GM12878 (cell line): ENCODE measurements around the gene FANCI. TPM values are rescaled to one million over a fixed set of nuclear protein-coding genes. Genes with fewer than 3 reads are reported as not detected.

ENCODE experiments used
- ATAC-seq: fragments of 200-7000 bp; cut with Tn5 transposase; 3 replicates; pipeline ENCODE4 v1.9.1; 2020; ENCODE audit warnings: mild to moderate bottlenecking, moderate library complexity
- BruUV-seq: library from RNA; stranded (reverse); fragments of 400-500 nt; replicated peaks from 2 replicates; lab custom pipeline; 2021; lab: Mats Ljungman, UMichigan
- CTCF ChIA-PET: fragments of 300-600 bp; sonication (Branson Sonifier 250); formaldehyde crosslinking; extraction: SDS; loops from one replicate; lab custom pipeline; 2021; ENCODE audit warnings: inconsistent platforms; lab: Yijun Ruan, JAX
- POLR2A ChIA-PET: fragments of 350-600 bp; formaldehyde crosslinking; extraction: SDS; loops from one replicate; lab custom pipeline; 2021; ENCODE audit warnings: inconsistent platforms; lab: Charles Lee
- RAD21 ChIA-PET: fragments of 300-600 bp; sonication (Branson Sonifier 250); formaldehyde crosslinking; loops from one replicate; lab custom pipeline; 2023; ENCODE audit warnings: antibody characterized with exemption; ENCODE audit not compliant: unreplicated experiment; lab: Charles Lee
- SMC1A ChIA-PET: fragments of 300-600 bp; sonication (Branson Sonifier 250); formaldehyde crosslinking; loops from one replicate; lab custom pipeline; 2023; ENCODE audit not compliant: unreplicated experiment, uncharacterized antibody; lab: Charles Lee
- DNase-seq: peaks from one replicate; pipeline ENCODE4 v3.0.0-alpha.2; 2011; ENCODE audit warnings: low read depth, low spot score
- FAIRE-seq: peaks from 3 replicates; lab custom pipeline; 2011; peaks lifted over from hg19 to GRCh38; lab: Jason Lieb, UNC
- H2AFZ ChIP-seq: 2 replicates; pipeline ENCODE4 v1.6.0; 2011; ENCODE audit warnings: low read depth, low read length, control low read depth; ENCODE audit not compliant: control insufficient read depth
- H3K27ac ChIP-seq: 2 replicates; pipeline ENCODE4 v1.5.1; 2011; ENCODE audit warnings: control low read depth; ENCODE audit not compliant: control insufficient read depth, insufficient read depth
- H3K27me3 ChIP-seq, 2 experiments: replicated peaks in 1 of 2; 2 replicates each; pipeline versions ENCODE4 v1.6.0 to v1.6.1; 2011; ENCODE audit warnings: low read length in 1 of 2; ENCODE audit not compliant: control insufficient read depth in 2 of 2, insufficient read depth in 2 of 2
- H3K36me3 ChIP-seq, 2 experiments: 2 replicates each; pipeline ENCODE4 v1.5.1; 2011; ENCODE audit warnings: low read length in 1 of 2; ENCODE audit not compliant: control insufficient read depth in 2 of 2, insufficient read depth in 2 of 2
- H3K4me1 ChIP-seq: 2 replicates; pipeline ENCODE4 v1.6.1; 2011; ENCODE audit warnings: mild to moderate bottlenecking, low read length, moderate library complexity, mixed read lengths; ENCODE audit not compliant: control insufficient read depth, insufficient read depth
- H3K4me2 ChIP-seq: 2 replicates; pipeline ENCODE4 v1.6.0; 2011; ENCODE audit warnings: control low read depth; ENCODE audit not compliant: control insufficient read depth, insufficient read depth
- H3K4me3 ChIP-seq: fragments of 200-600 bp; sonication (generic); 2 replicates; pipeline ENCODE4 v1.5.1; 2016
- H3K79me2 ChIP-seq: 2 replicates; pipeline ENCODE4 v1.6.0; 2011; ENCODE audit warnings: low read length; ENCODE audit not compliant: control insufficient read depth, insufficient read depth
- H3K9ac ChIP-seq: 2 replicates; pipeline ENCODE4 v1.8.0; 2011; ENCODE audit warnings: low read length, control low read depth, mixed read lengths; ENCODE audit not compliant: control insufficient read depth, insufficient read depth
- H3K9me3 ChIP-seq: replicated peaks from 3 replicates; pipeline ENCODE4 v1.5.1; 2011; ENCODE audit warnings: mild to moderate bottlenecking, low read length; ENCODE audit not compliant: control insufficient read depth, insufficient read depth
- H4K20me1 ChIP-seq: 2 replicates; pipeline ENCODE4 v1.6.0; 2011; ENCODE audit not compliant: control insufficient read depth, insufficient read depth
- BHLHE40 ChIP-seq, 2 experiments: fragments of 450-650 bp in 1 of 2; IDR thresholded peaks; 2 replicates each; pipeline ENCODE4 v1.6.1; 2011 to 2017; ENCODE audit warnings: low read depth in 2 of 2, borderline replicate concordance in 1 of 2, improper control_type of control experiment in 1 of 2, low read length in 1 of 2, mild to moderate bottlenecking in 1 of 2
- BRCA1 ChIP-seq: IDR thresholded peaks from 2 replicates; pipeline ENCODE4 v1.6.1; 2011; ENCODE audit warnings: low read depth, low read length, improper control_type of control experiment
- CHD2 ChIP-seq: IDR thresholded peaks from 2 replicates; pipeline ENCODE4 v1.6.1; 2011; ENCODE audit warnings: low read depth, low read length, improper control_type of control experiment, borderline replicate concordance
- E2F8 ChIP-seq: fragments of 450-650 bp; IDR thresholded peaks from 2 replicates; pipeline ENCODE4 v1.6.1; 2018; ENCODE audit warnings: mild to moderate bottlenecking, low read depth, moderate library complexity; ENCODE audit not compliant: partially characterized antibody
- MEF2A ChIP-seq: IDR thresholded peaks from 2 replicates; pipeline ENCODE4 v1.6.1; 2011; ENCODE audit warnings: low read depth, mild to moderate bottlenecking, low read length, moderate library complexity; ENCODE audit not compliant: insufficient read depth
- NFXL1 ChIP-seq: fragments of 450-650 bp; IDR thresholded peaks from 2 replicates; pipeline ENCODE4 v1.6.1; 2017; ENCODE audit warnings: antibody characterized with exemption, mild to moderate bottlenecking, borderline replicate concordance
- SREBF1 ChIP-seq: IDR thresholded peaks from 2 replicates; pipeline ENCODE4 v1.6.1; 2012; ENCODE audit warnings: mild to moderate bottlenecking, low read length
- SUZ12 ChIP-seq: fragments of 200-600 bp; sonication (generic); IDR thresholded peaks from one replicate; pipeline ENCODE4 v1.6.1; 2018; ENCODE audit warnings: antibody characterized with exemption, mild to moderate bottlenecking; ENCODE audit not compliant: unreplicated experiment
- ZNF24 ChIP-seq: fragments of 450-650 bp; IDR thresholded peaks from 2 replicates; pipeline ENCODE4 v1.6.1; 2017; ENCODE audit warnings: antibody characterized with exemption, mild to moderate bottlenecking
- WGBS: methylation state at CpG from one replicate; pipeline ENCODE4 v1.1.6; 2016; ENCODE audit warnings: low lambda C conversion rate; ENCODE audit not compliant: insufficient replicate concordance, insufficient coverage; ENCODE audit errors: missing lambda C conversion rate; 5-methylcytosine and 5-hydroxymethylcytosine counted together
- in situ Hi-C: fragments of 300-500 bp; cut with MboI; formaldehyde crosslinking; loops from 9 replicates; pipeline ENCODE4 v1.14.3; 2018; ENCODE audit warnings: mixed read lengths
- intact Hi-C: fragments of 100-400 bp; cut with micrococcal nuclease; formaldehyde crosslinking; loops from one replicate; pipeline ENCODE4 v1.14.2; 2022; ENCODE audit not compliant: unreplicated experiment
- polyA plus RNA-seq, 11 experiments: library from polyadenylated mRNA; depleted of rRNA in 4 of 11; unstranded in 6 of 11; stranded (reverse) in 5 of 11; fragments of >200 nt; fragmentation: Nextera tagmentation in 4 of 11; fragmentation: Illumina TruSeq in 1 of 11; extraction: Ambion mirVana in 4 of 11; extraction: Trizol in 1 of 11; gene quantifications; 1 replicate in 1 of 11; 2 replicates in 10 of 11; pipeline versions ENCODE4 v1.2.1 to v1.2.3, GENCODE V29; 2011 to 2016; ENCODE audit warnings: inconsistent platforms in 2 of 11, missing spikeins in 2 of 11, low read depth in 1 of 11
- total RNA-seq, 4 experiments: library from RNA; depleted of rRNA in 3 of 4; stranded (reverse); fragments of >200 nt in 3 of 4; fragmentation: Illumina TruSeq in 1 of 4; extraction: Trizol in 1 of 4; gene quantifications; 2 replicates each; pipeline versions ENCODE4 v1.2.1 to v1.2.3, GENCODE V29; 2013 to 2021
- TF ChIP-seq, protein P1 (sequence below): fragments of 450-650 bp; IDR thresholded peaks from 2 replicates; pipeline ENCODE4 v1.6.1; 2017; ENCODE audit warnings: low read depth, mild to moderate bottlenecking, moderate library complexity
- TF ChIP-seq, protein P2 (sequence below): fragments of 450-650 bp; IDR thresholded peaks from 2 replicates; pipeline ENCODE4 v1.6.1; 2017; ENCODE audit warnings: mild to moderate bottlenecking, moderate library complexity
- TF ChIP-seq, protein P3 (sequence below): fragments of 450-650 bp; formaldehyde crosslinking; IDR thresholded peaks from 2 replicates; pipeline ENCODE4 v1.4.0; 2022; ENCODE audit warnings: mild to moderate bottlenecking, moderate library complexity

Gene FANCI
- total and polyA plus RNA-seq, 10 of the 15 experiments (the other 5 are each of a cell fraction or from before 2014, with no cell fraction given), result 38.1 to 129 (median 82.4) TPM

DNA sequence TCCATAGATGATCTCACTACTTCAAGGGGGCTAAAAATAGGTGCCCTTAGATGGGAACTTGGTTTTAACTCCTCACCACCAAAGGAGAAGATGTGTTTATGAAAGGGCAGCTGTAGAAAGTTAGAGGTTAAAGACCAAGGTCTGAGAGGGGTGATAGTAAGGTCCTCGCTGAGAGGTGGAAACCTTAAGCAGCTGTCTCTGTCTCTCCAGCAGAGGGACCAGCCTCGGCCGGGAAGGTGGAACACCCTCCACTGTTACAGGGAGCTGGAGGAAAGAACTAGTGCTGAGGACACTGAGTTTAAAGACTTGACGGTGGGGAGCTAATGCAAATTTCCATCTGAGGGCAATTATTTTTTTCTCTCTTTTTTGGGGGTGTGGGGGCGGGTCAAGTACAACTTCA is 13.5 kb upstream of the FANCI start:
- DNase-seq, result no peak
- no peak overlapping the region for H3K4me3 ChIP-seq
- no peaks in the 10 kb centered on the region for H3K79me2 ChIP-seq
- ChIA-PET POLR2A (no interaction called here), SMC1A (interaction anchor here (1.5 kb wide), 1 partner anchor 11 kb away, joined by 3 read pairs; no protein-coding TSS in a partner anchor), RAD21 (no interaction called here), CTCF (interaction anchor here (0.7 to 2.8 kb wide), 3 partner anchors 12 to 23 kb away, joined by 3 to 12 read pairs (median 3); no protein-coding TSS in a partner anchor)
- peak; percentile 28; the same call in 1 of the 3 replicates for ATAC-seq
- 32% methylated on average over 5 of the region's 5 CpGs for WGBS
- H4K20me1 ChIP-seq, result no peaks in the 10 kb centered on the region
- H3K9me3 ChIP-seq, result no peaks in the 10 kb centered on the region
- no peak for FAIRE-seq
- no peaks in the 10 kb centered on the region for H3K36me3 ChIP-seq
- in situ Hi-C loops (no loop called here), intact Hi-C loops (no loop called here)
- no TSS peak for BruUV-seq
- no peak overlapping the region for H3K4me2 ChIP-seq
- H2AFZ ChIP-seq, result no peak overlapping the region
- no peak overlapping the region for H3K27ac ChIP-seq
- no peaks in the 10 kb centered on the region for H3K4me1 ChIP-seq
- no peak overlapping the region for H3K9ac ChIP-seq
- H3K27me3 ChIP-seq, result no peaks in the 10 kb centered on the region
- TF ChIP-seq NFXL1, result no peak
- no peak for TF ChIP-seq BRCA1
- TF ChIP-seq, protein P1, sequence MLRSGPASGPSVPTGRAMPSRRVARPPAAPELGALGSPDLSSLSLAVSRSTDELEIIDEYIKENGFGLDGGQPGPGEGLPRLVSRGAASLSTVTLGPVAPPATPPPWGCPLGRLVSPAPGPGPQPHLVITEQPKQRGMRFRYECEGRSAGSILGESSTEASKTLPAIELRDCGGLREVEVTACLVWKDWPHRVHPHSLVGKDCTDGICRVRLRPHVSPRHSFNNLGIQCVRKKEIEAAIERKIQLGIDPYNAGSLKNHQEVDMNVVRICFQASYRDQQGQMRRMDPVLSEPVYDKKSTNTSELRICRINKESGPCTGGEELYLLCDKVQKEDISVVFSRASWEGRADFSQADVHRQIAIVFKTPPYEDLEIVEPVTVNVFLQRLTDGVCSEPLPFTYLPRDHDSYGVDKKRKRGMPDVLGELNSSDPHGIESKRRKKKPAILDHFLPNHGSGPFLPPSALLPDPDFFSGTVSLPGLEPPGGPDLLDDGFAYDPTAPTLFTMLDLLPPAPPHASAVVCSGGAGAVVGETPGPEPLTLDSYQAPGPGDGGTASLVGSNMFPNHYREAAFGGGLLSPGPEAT, result no peak
- no peak for TF ChIP-seq MEF2A
- no peak for TF ChIP-seq BHLHE40 (IDR thresholded peaks at IDR 0.05; ENCODE audit: borderline replicate concordance in 1 of 2, low read depth in 2 of 2, low read length in 1 of 2)
- no peak for TF ChIP-seq ZNF24
- no peak for TF ChIP-seq E2F8
- no peak for TF ChIP-seq CHD2
- no peak for TF ChIP-seq SUZ12
- TF ChIP-seq, protein P2, sequence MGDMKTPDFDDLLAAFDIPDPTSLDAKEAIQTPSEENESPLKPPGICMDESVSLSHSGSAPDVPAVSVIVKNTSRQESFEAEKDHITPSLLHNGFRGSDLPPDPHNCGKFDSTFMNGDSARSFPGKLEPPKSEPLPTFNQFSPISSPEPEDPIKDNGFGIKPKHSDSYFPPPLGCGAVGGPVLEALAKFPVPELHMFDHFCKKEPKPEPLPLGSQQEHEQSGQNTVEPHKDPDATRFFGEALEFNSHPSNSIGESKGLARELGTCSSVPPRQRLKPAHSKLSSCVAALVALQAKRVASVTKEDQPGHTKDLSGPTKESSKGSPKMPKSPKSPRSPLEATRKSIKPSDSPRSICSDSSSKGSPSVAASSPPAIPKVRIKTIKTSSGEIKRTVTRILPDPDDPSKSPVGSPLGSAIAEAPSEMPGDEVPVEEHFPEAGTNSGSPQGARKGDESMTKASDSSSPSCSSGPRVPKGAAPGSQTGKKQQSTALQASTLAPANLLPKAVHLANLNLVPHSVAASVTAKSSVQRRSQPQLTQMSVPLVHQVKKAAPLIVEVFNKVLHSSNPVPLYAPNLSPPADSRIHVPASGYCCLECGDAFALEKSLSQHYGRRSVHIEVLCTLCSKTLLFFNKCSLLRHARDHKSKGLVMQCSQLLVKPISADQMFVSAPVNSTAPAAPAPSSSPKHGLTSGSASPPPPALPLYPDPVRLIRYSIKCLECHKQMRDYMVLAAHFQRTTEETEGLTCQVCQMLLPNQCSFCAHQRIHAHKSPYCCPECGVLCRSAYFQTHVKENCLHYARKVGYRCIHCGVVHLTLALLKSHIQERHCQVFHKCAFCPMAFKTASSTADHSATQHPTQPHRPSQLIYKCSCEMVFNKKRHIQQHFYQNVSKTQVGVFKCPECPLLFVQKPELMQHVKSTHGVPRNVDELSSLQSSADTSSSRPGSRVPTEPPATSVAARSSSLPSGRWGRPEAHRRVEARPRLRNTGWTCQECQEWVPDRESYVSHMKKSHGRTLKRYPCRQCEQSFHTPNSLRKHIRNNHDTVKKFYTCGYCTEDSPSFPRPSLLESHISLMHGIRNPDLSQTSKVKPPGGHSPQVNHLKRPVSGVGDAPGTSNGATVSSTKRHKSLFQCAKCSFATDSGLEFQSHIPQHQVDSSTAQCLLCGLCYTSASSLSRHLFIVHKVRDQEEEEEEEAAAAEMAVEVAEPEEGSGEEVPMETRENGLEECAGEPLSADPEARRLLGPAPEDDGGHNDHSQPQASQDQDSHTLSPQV, result no peak
- TF ChIP-seq, protein P3, sequence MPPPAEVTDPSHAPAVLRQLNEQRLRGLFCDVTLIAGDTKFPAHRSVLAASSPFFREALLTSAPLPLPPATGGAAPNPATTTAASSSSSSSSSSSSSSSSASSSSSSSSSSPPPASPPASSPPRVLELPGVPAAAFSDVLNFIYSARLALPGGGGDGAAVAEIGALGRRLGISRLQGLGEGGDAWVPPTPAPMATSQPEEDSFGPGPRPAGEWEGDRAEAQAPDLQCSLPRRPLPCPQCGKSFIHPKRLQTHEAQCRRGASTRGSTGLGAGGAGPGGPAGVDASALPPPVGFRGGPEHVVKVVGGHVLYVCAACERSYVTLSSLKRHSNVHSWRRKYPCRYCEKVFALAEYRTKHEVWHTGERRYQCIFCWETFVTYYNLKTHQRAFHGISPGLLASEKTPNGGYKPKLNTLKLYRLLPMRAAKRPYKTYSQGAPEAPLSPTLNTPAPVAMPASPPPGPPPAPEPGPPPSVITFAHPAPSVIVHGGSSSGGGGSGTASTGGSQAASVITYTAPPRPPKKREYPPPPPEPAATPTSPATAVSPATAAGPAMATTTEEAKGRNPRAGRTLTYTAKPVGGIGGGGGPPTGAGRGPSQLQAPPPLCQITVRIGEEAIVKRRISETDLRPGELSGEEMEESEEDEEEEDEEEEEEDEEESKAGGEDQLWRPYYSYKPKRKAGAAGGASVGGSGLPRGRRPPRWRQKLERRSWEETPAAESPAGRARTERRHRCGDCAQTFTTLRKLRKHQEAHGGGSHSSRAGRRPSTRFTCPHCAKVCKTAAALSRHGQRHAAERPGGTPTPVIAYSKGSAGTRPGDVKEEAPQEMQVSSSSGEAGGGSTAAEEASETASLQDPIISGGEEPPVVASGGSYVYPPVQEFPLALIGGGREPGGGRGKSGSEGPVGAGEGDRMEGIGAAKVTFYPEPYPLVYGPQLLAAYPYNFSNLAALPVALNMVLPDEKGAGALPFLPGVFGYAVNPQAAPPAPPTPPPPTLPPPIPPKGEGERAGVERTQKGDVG, result no peak
- TF ChIP-seq SREBF1, result no peak
